SK-N-SH treated with all-trans-retinoic acid at 6 μM for 48 hours (cell line): ENCODE measurements around the gene KCNH5.

Experiments
- SNAI2 ChIP-seq: fragments of 250-450 bp; sonication (Bioruptor Pico); IDR thresholded peaks from 2 replicates; pipeline ENCODE4 v1.5.0; 2020; ENCODE audit warnings: mild to moderate bottlenecking, moderate library complexity
- TOX ChIP-seq: fragments of 250-450 bp; sonication (Bioruptor Pico); IDR thresholded peaks from 2 replicates; pipeline ENCODE4 v1.8.0; 2021; ENCODE audit warnings: mild to moderate bottlenecking, moderate library complexity, borderline replicate concordance
- ZFP3 ChIP-seq: fragments of 250-450 bp; sonication (Bioruptor Pico); IDR thresholded peaks from 2 replicates; pipeline ENCODE4 v1.5.0; 2020; ENCODE audit warnings: mild to moderate bottlenecking, moderate library complexity
- ZFP30 ChIP-seq: fragments of 450-650 bp; formaldehyde crosslinking; IDR thresholded peaks from 2 replicates; pipeline ENCODE4 v1.5.0; 2022; ENCODE audit warnings: mild to moderate bottlenecking, moderate library complexity
- TF ChIP-seq, protein P1 (sequence below): fragments of 250-450 bp; sonication (Bioruptor Pico); IDR thresholded peaks from 2 replicates; pipeline ENCODE4 v1.5.1; 2020; ENCODE audit warnings: low read depth, mild to moderate bottlenecking, moderate library complexity

- no peak for TF ChIP-seq ZFP3 (CRISPR knock-in tag)
- no peak for TF ChIP-seq SNAI2 (CRISPR knock-in tag)
- TF ChIP-seq TOX = no peak
- TF ChIP-seq, protein P1, sequence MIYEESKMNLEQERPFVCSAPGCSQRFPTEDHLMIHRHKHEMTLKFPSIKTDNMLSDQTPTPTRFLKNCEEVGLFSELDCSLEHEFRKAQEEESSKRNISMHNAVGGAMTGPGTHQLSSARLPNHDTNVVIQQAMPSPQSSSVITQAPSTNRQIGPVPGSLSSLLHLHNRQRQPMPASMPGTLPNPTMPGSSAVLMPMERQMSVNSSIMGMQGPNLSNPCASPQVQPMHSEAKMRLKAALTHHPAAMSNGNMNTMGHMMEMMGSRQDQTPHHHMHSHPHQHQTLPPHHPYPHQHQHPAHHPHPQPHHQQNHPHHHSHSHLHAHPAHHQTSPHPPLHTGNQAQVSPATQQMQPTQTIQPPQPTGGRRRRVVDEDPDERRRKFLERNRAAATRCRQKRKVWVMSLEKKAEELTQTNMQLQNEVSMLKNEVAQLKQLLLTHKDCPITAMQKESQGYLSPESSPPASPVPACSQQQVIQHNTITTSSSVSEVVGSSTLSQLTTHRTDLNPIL = no peak
- TF ChIP-seq ZFP30 = no peak
Observed at GRCh38 chr14:62739647-62740046, 305.6 kb downstream of the KCNH5 start.
